Iris pigment epithelial cell (primary cell): ENCODE data around the gene MED8.
A peak's percentile ranks its signal among the peaks of the same experiment; 100 is the strongest.
"Not testable (repeated sequence)": the region's sequence is repeated elsewhere in the genome, so short reads cannot be mapped to it uniquely, and the experiment has no call there.

Source experiments
- DNase-seq: peaks from one replicate; pipeline ENCODE4 v3.0.0-alpha.2; 2011; ENCODE audit warnings: low read depth

The MED8 gene

GRCh38 chr1:43382027-43382779, 7.4 kb downstream of the MED8 start:
- no peak for DNase-seq

GRCh38 chr1:43381612-43382011, 8.0 kb downstream of the MED8 start:
- no peak for DNase-seq

- no peak for DNase-seq
These were observed 10.1 kb downstream of the MED8 start for GRCh38 chr1:43379476-43379875.

- no peak for DNase-seq
These were observed 11.8 kb downstream of the MED8 start for GRCh38 chr1:43377831-43378230.

GRCh38 chr1:43376723-43377235, 12.8 kb downstream of the MED8 start:
- no peak for DNase-seq

- DNase-seq, result peak; percentile 82
These were observed 16.3 kb downstream of the MED8 start for GRCh38 chr1:43373066-43373940.

GRCh38 chr1:43372172-43372571, 17.4 kb downstream of the MED8 start:
- no peak for DNase-seq

GRCh38 chr1:43370564-43370963, 19.0 kb downstream of the MED8 start:
- DNase-seq, result no peak

- DNase-seq, result not testable (repeated sequence)
These were observed 19.8 kb downstream of the MED8 start for GRCh38 chr1:43369779-43370178.

- no peak for DNase-seq
These were observed 21.0 kb downstream of the MED8 start for GRCh38 chr1:43368646-43369020.

GRCh38 chr1:43367904-43368645, 21.5 kb downstream of the MED8 start, which contains the start of gene ELOVL1:
ELOVL1 (minus strand) TSS chr1:43368011; CDS start chr1:43365609, 2,402 bp downstream.
- peak; percentile 91 for DNase-seq

- DNase-seq, result no peak
These were observed 22.3 kb downstream of the MED8 start for GRCh38 chr1:43367026-43367903.

- no peak for DNase-seq
These were observed 23.0 kb downstream of the MED8 start for GRCh38 chr1:43366601-43367025.

GRCh38 chr1:43366179-43366578, 23.4 kb downstream of the MED8 start:
- DNase-seq, result no peak

- DNase-seq, result no peak
These were observed 23.9 kb downstream of the MED8 start for GRCh38 chr1:43365678-43366077.

- no peak for DNase-seq
These were observed 25.6 kb downstream of the MED8 start for GRCh38 chr1:43363935-43364525.

- no peak for DNase-seq
These were observed 26.2 kb downstream of the MED8 start for GRCh38 chr1:43363283-43363934.

- DNase-seq, result no peak
These were observed 29.0 kb downstream of the MED8 start for GRCh38 chr1:43360616-43361015.

- no peak for DNase-seq
These were observed 29.9 kb downstream of the MED8 start for GRCh38 chr1:43359696-43360095.
